Measurements from ENCODE around the gene QRFPR. TPM values are rescaled to one million over a fixed set of nuclear protein-coding genes. Genes with fewer than 3 reads are reported as not detected.

Gene QRFPR
- total RNA-seq, 2 donors from 2014 or later = not detected

DNA sequence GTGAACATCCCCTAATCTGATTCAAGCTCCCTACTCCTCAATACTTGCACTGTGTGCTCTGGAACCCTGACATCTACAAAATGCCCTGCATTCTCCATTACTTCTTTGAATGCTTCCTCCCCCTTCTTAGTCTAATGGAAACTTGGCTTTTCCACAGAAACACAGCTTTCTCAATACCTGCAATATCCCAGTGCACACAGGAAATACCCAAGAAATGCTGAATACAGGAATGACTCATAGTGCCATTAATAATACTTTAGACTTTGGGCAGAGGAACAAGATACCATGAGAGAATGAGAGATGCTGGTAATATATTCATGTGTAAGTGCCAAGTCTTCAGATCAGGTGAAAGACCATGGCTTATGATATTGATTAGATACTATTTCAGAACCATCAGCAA, 5.6 kb downstream of the QRFPR start:
- no peak for DNase-seq (ENCODE audit: low spot score)
- no peak for ATAC-seq
- Mint-ChIP-seq H3K4me3 (no peak overlapping the region), H3K4me1 (ENCODE audit: low read depth in 2 of 2) (peaks cover 0 to 6% of the 10 kb centered on the region in 2 donors), H3K27ac (no peak overlapping the region), H3K9me3 (no peaks in the 10 kb centered on the region), H3K36me3 (no peaks in the 10 kb centered on the region), H3K27me3 (peaks cover 36 to 52% of the 10 kb centered on the region in 2 donors)

DNA sequence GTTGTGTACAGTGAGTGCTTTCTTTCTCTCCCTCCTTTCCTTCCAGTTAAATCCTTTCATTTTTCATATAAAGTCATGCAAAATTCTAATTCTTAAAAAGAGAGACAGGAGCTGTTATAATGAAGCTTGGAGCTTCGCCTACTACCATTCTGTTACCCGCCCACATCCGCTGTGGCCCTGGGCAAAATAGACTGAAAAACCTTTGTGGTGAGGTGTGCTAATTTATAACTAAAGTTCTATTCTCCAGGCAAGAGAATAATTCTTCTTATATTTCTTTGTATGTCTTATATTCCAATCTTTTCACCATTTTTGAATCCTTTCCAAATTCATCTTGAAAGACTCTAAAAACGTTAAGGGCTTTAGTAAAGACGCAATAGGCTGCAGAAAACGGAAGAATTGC, 7.0 kb downstream of the QRFPR start:
- H3K27me3 Mint-ChIP-seq = peaks cover 24 to 37% of the 10 kb centered on the region in 2 donors
- no peak overlapping the region for H3K27ac Mint-ChIP-seq
- H3K4me3 Mint-ChIP-seq = no peak overlapping the region
- no peaks in the 10 kb centered on the region for H3K36me3 Mint-ChIP-seq
- DNase-seq (ENCODE audit: low spot score) = no peak
- no peak for ATAC-seq
- H3K4me1 Mint-ChIP-seq (ENCODE audit: low read depth in 2 of 2) = no peaks in the 10 kb centered on the region
- no peaks in the 10 kb centered on the region for H3K9me3 Mint-ChIP-seq

GRCh38 chr4:121370729-121371325, 10.0 kb downstream of the QRFPR start:
- Mint-ChIP-seq H3K27ac (no peak overlapping the region), H3K4me1 (ENCODE audit: low read depth in 2 of 2) (no peaks in the 10 kb centered on the region), H3K9me3 (no peaks in the 10 kb centered on the region), H3K4me3 (no peak overlapping the region), H3K27me3 (peaks cover 17 to 20% of the 10 kb centered on the region in 2 donors), H3K36me3 (no peaks in the 10 kb centered on the region)
- ATAC-seq (no peak), DNase-seq (ENCODE audit: low spot score) (no peak)

- Mint-ChIP-seq H3K9me3 (no peaks in the 10 kb centered on the region), H3K4me3 (no peak overlapping the region), H3K4me1 (ENCODE audit: low read depth in 2 of 2) (no peaks in the 10 kb centered on the region), H3K36me3 (peaks cover 2% of the 10 kb centered on the region), H3K27me3 (peaks cover 13 to 42% of the 10 kb centered on the region in 2 donors), H3K27ac (no peak overlapping the region)
- ATAC-seq (no peak), DNase-seq (ENCODE audit: low spot score) (no peak)
Measured at GRCh38 chr4:121360495-121360894, 20.3 kb downstream of the QRFPR start.

GRCh38 chr4:121358473-121358872, 22.3 kb downstream of the QRFPR start:
- H3K9me3 Mint-ChIP-seq = no peaks in the 10 kb centered on the region
- H3K27ac Mint-ChIP-seq = no peak overlapping the region
- H3K27me3 Mint-ChIP-seq = peaks cover 13 to 56% of the 10 kb centered on the region in 2 donors
- peaks cover 19% of the 10 kb centered on the region for H3K36me3 Mint-ChIP-seq
- H3K4me1 Mint-ChIP-seq (ENCODE audit: low read depth in 2 of 2) = no peaks in the 10 kb centered on the region
- H3K4me3 Mint-ChIP-seq = no peak overlapping the region
- DNase-seq (ENCODE audit: low spot score) (no peak), ATAC-seq (no peak)

DNA sequence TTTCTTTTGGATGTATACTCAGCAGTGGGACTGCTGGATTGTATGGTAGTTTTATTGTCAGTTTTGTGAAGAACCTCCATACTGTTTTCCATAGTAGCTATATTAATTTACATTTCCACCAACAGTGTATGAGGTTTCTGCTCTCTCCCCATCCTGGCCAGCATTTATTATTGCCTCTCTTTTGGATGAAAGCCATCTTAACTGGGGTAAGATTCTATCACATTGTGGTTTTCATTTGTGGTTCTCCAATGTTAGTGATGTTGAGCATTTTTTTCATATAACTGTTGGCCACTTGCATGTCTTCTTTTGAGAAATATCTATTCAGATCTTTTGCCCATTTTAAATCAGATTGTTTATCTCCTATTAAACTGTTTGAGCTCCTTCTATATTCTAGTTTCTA, 27.6 kb downstream of the QRFPR start:
- ATAC-seq (no peak), DNase-seq (ENCODE audit: low spot score) (no peak)
- no peaks in the 10 kb centered on the region for H3K4me1 Mint-ChIP-seq (ENCODE audit: low read depth in 2 of 2)
- no peaks in the 10 kb centered on the region for H3K9me3 Mint-ChIP-seq
- no peak overlapping the region for H3K4me3 Mint-ChIP-seq
- peaks cover 19% of the 10 kb centered on the region for H3K36me3 Mint-ChIP-seq
- peaks cover 14 to 63% of the 10 kb centered on the region in 2 donors for H3K27me3 Mint-ChIP-seq
- H3K27ac Mint-ChIP-seq = no peak overlapping the region

DNA sequence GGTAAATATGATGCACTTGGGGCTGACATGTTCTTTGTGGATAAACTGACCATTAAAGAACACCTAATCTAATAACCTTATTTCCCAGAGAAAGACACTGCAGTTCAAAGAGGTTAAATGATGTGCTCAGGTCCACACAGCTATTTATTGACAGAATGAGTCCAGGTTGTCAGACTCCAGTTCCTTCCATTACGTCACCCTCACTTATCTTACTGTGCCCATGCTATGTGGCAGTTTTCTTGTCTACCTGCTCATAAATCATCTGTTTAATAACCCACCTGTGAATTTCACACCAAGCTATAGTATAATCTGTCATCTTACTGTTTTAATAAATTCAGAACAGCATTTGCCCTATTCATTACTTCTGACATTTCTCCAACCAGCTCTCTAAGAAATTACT, 36.7 kb downstream of the QRFPR start:
- ATAC-seq (no peak), DNase-seq (ENCODE audit: low spot score) (no peak)
- H3K4me1 Mint-ChIP-seq (ENCODE audit: low read depth in 2 of 2) = no peaks in the 10 kb centered on the region
- H3K27me3 Mint-ChIP-seq = peaks cover 23 to 43% of the 10 kb centered on the region in 2 donors
- no peaks in the 10 kb centered on the region for H3K36me3 Mint-ChIP-seq
- H3K4me3 Mint-ChIP-seq = no peak overlapping the region
- no peak overlapping the region for H3K27ac Mint-ChIP-seq
- no peaks in the 10 kb centered on the region for H3K9me3 Mint-ChIP-seq

DNA sequence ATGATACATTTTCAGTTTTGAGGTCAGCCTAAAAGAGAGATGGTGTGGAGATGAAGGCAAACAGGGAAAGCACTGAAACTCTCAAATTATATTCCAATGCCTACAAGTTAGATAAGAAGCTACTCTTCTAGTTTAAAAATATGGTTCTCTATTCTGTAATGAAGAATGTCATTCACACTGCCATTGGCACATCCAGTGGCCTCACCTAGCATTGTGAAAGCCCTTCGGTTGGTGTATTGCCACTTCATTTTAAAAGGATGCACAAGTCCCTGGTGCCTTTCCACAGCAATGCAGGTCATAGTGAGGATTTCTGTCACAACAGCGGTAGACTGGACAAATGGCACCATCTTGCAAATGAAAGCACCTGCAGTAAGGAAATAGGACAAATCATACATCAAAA, 40.6 kb downstream of the QRFPR start:
- ATAC-seq (no peak), DNase-seq (ENCODE audit: low spot score) (no peak)
- Mint-ChIP-seq H3K27me3 (peaks cover 21 to 32% of the 10 kb centered on the region in 2 donors), H3K4me3 (no peak overlapping the region), H3K27ac (no peak overlapping the region), H3K36me3 (no peaks in the 10 kb centered on the region), H3K9me3 (no peaks in the 10 kb centered on the region), H3K4me1 (ENCODE audit: low read depth in 2 of 2) (peaks cover 0 to 5% of the 10 kb centered on the region in 2 donors)

DNA sequence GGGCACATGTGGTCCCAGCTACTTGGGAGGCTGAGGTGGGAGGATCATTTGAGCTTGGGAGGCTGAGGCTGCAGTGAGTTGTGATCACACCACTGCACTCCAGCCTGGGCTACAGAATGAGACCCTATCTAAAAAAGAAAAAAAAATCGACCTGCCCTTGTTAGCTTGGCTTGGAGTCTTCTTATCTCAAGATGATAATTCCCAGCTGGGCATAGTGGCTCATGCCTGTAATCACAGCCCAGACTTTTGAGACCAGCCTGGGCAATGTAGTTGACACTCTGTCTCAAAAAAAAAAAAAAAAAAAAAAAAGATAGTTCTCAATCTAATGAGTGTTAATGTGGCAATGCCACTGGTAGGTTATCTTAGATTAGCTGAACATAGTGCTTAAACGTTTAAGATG, 41.0 kb downstream of the QRFPR start:
- Mint-ChIP-seq H3K36me3 (no peaks in the 10 kb centered on the region), H3K27me3 (peaks cover 19 to 29% of the 10 kb centered on the region in 2 donors), H3K27ac (no peak overlapping the region), H3K9me3 (no peaks in the 10 kb centered on the region), H3K4me3 (no peak overlapping the region), H3K4me1 (ENCODE audit: low read depth in 2 of 2) (peaks cover 0 to 5% of the 10 kb centered on the region in 2 donors)
- ATAC-seq = no peak
- DNase-seq (ENCODE audit: low spot score) = no peak

- no peaks in the 10 kb centered on the region for H3K36me3 Mint-ChIP-seq
- DNase-seq (ENCODE audit: low spot score) (no peak), ATAC-seq (no peak)
- no peak overlapping the region for H3K27ac Mint-ChIP-seq
- H3K4me1 Mint-ChIP-seq (ENCODE audit: low read depth in 2 of 2) = peaks cover 0 to 5% of the 10 kb centered on the region in 2 donors
- H3K4me3 Mint-ChIP-seq = no peak overlapping the region
- H3K9me3 Mint-ChIP-seq = no peaks in the 10 kb centered on the region
- peaks cover 18 to 27% of the 10 kb centered on the region in 2 donors for H3K27me3 Mint-ChIP-seq
Measured at GRCh38 chr4:121339307-121339706, 41.5 kb downstream of the QRFPR start.

- peaks cover 0 to 5% of the 10 kb centered on the region in 2 donors for H3K4me1 Mint-ChIP-seq (ENCODE audit: low read depth in 2 of 2)
- H3K27ac Mint-ChIP-seq = no peak overlapping the region
- H3K27me3 Mint-ChIP-seq = peaks cover 18 to 30% of the 10 kb centered on the region in 2 donors
- H3K36me3 Mint-ChIP-seq = no peaks in the 10 kb centered on the region
- no peaks in the 10 kb centered on the region for H3K9me3 Mint-ChIP-seq
- ATAC-seq = no peak
- no peak for DNase-seq (ENCODE audit: low spot score)
- H3K4me3 Mint-ChIP-seq = no peak overlapping the region
Measured at GRCh38 chr4:121338518-121338917, 42.3 kb downstream of the QRFPR start.

- H3K9me3 Mint-ChIP-seq = no peaks in the 10 kb centered on the region
- no peak overlapping the region for H3K4me3 Mint-ChIP-seq
- ATAC-seq (no peak), DNase-seq (ENCODE audit: low spot score) (no peak)
- H3K36me3 Mint-ChIP-seq = no peaks in the 10 kb centered on the region
- peaks cover 16 to 35% of the 10 kb centered on the region in 2 donors for H3K27me3 Mint-ChIP-seq
- peaks cover 0 to 5% of the 10 kb centered on the region in 2 donors for H3K4me1 Mint-ChIP-seq (ENCODE audit: low read depth in 2 of 2)
- no peak overlapping the region for H3K27ac Mint-ChIP-seq
Measured at GRCh38 chr4:121336706-121337105, 44.1 kb downstream of the QRFPR start.

DNA sequence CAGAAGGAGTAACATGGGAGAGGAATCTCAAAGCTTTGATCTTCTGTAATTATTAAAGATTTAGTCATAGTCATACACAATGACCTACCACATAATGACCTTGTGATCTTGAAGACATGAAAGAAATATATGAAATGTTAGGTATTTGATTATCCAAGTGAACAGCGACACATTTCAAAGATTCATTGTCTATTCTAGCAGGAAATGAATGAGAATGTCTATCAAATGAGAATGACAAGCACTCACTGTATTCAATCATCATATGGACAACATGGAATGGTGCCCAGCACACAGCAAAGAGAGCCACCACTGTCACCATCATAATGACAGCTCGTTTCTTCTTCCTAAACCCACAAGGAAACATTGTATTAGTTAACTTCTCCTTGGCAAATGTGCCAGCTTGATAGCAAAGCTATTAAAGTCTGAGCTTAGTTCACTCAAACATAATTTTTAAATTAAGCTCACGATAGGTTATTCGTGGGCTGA, 50.6 kb downstream of the QRFPR start:
- no peaks in the 10 kb centered on the region for H3K9me3 Mint-ChIP-seq
- no peak for ATAC-seq

GRCh38 chr4:121326597-121326996, 54.2 kb downstream of the QRFPR start:
- H3K27me3 Mint-ChIP-seq = peaks cover 10 to 52% of the 10 kb centered on the region in 2 donors
- no peaks in the 10 kb centered on the region for H3K9me3 Mint-ChIP-seq
- H3K4me3 Mint-ChIP-seq = no peak overlapping the region
- no peaks in the 10 kb centered on the region for H3K36me3 Mint-ChIP-seq
- no peak for DNase-seq (ENCODE audit: low spot score)
- H3K27ac Mint-ChIP-seq = no peak overlapping the region
- no peaks in the 10 kb centered on the region for H3K4me1 Mint-ChIP-seq (ENCODE audit: low read depth in 2 of 2)
- ATAC-seq = no peak

More for the DNA sequence above, 50.6 kb downstream of the QRFPR start:
- Mint-ChIP-seq H3K4me3 (no peak overlapping the region), H3K27ac (no peak overlapping the region), H3K36me3 (no peaks in the 10 kb centered on the region), H3K27me3 (peaks cover 11 to 56% of the 10 kb centered on the region in 2 donors), H3K4me1 (ENCODE audit: low read depth in 2 of 2) (no peaks in the 10 kb centered on the region)
- DNase-seq (ENCODE audit: low spot score) = no peak

GRCh38 chr4:121324331-121324730, 56.5 kb downstream of the QRFPR start:
- Mint-ChIP-seq H3K27me3 (peaks cover 14 to 46% of the 10 kb centered on the region in 2 donors), H3K9me3 (no peaks in the 10 kb centered on the region), H3K27ac (no peak overlapping the region), H3K36me3 (no peaks in the 10 kb centered on the region), H3K4me1 (ENCODE audit: low read depth in 2 of 2) (no peaks in the 10 kb centered on the region), H3K4me3 (no peak overlapping the region)
- DNase-seq (ENCODE audit: low spot score) (no peak), ATAC-seq (no peak)
